ENCODE results near the gene SLC5A2.
"Not testable (repeated sequence)": the region's sequence is repeated elsewhere in the genome, so short reads cannot be mapped to it uniquely, and the experiment has no call there.

The SLC5A2 gene

GRCh38 chr16:31477220-31478216 is 5.4 kb upstream of the SLC5A2 start:
- DNase-seq: no peak

GRCh38 chr16:31478956-31479355 is 4.0 kb upstream of the SLC5A2 start:
- no peak for DNase-seq

GRCh38 chr16:31479751-31480150 is 3.2 kb upstream of the SLC5A2 start:
- DNase-seq: no peak

- no peak for DNase-seq
Observed at GRCh38 chr16:31480851-31481536, 1.9 kb upstream of the SLC5A2 start.

GRCh38 chr16:31484048-31484447 is 1.1 kb downstream of the SLC5A2 start:
- not testable (repeated sequence) for DNase-seq

GRCh38 chr16:31484491-31485171 is 1.7 kb downstream of the SLC5A2 start:
- DNase-seq: no peak

- no peak for DNase-seq
Observed at GRCh38 chr16:31485571-31485970, 2.6 kb downstream of the SLC5A2 start.

GRCh38 chr16:31486045-31486444 is 3.1 kb downstream of the SLC5A2 start:
- DNase-seq: no peak

GRCh38 chr16:31487071-31487719 is 4.3 kb downstream of the SLC5A2 start:
- DNase-seq: no peak

- DNase-seq: peak; percentile 48
Observed at GRCh38 chr16:31487720-31488467, 5.0 kb downstream of the SLC5A2 start.

- no peak for DNase-seq
Observed at GRCh38 chr16:31488468-31489297, 5.8 kb downstream of the SLC5A2 start.

GRCh38 chr16:31489298-31489564 is 6.3 kb downstream of the SLC5A2 start:
- no peak for DNase-seq

GRCh38 chr16:31489616-31490584 is 7.0 kb downstream of the SLC5A2 start:
- no peak for DNase-seq

GRCh38 chr16:31491778-31492418 is 9.0 kb downstream of the SLC5A2 start:
- no peak for DNase-seq

- no peak for DNase-seq
Observed at GRCh38 chr16:31493506-31494125, 10.7 kb downstream of the SLC5A2 start.

- no peak for DNase-seq
Observed at GRCh38 chr16:31496670-31497069, 13.7 kb downstream of the SLC5A2 start.

- no peak for DNase-seq
Observed at GRCh38 chr16:31498493-31498892, 15.6 kb downstream of the SLC5A2 start.

- no peak for DNase-seq
Observed at GRCh38 chr16:31499928-31500327, 17.0 kb downstream of the SLC5A2 start.

Measured in cortex of kidney (tissue), 1 donor.